Measurements from ENCODE around the gene BIK.

- TF ChIP-seq, protein P1, sequence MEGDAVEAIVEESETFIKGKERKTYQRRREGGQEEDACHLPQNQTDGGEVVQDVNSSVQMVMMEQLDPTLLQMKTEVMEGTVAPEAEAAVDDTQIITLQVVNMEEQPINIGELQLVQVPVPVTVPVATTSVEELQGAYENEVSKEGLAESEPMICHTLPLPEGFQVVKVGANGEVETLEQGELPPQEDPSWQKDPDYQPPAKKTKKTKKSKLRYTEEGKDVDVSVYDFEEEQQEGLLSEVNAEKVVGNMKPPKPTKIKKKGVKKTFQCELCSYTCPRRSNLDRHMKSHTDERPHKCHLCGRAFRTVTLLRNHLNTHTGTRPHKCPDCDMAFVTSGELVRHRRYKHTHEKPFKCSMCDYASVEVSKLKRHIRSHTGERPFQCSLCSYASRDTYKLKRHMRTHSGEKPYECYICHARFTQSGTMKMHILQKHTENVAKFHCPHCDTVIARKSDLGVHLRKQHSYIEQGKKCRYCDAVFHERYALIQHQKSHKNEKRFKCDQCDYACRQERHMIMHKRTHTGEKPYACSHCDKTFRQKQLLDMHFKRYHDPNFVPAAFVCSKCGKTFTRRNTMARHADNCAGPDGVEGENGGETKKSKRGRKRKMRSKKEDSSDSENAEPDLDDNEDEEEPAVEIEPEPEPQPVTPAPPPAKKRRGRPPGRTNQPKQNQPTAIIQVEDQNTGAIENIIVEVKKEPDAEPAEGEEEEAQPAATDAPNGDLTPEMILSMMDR (IDR thresholded peaks at IDR 0.05) = no peak
- TF ChIP-seq POLR2A (IDR thresholded peaks at IDR 0.05) (no peak), POLR2AphosphoS5 (IDR thresholded peaks at IDR 0.05) (no peak), EP300 (IDR thresholded peaks at IDR 0.05) (no peak)
Measured at GRCh38 chr22:43171019-43171491, 60.5 kb downstream of the BIK start.

Data from upper lobe of left lung (tissue), 4 donors.